Measurements from ENCODE around the gene ERGIC3.
"Not testable (repeated sequence)": the region's sequence is repeated elsewhere in the genome, so short reads cannot be mapped to it uniquely, and the experiment has no call there.

The ERGIC3 gene

GRCh38 chr20:35510951-35511735 lies 30.7 kb upstream of the ERGIC3 start:
- TF ChIP-seq, protein P1, sequence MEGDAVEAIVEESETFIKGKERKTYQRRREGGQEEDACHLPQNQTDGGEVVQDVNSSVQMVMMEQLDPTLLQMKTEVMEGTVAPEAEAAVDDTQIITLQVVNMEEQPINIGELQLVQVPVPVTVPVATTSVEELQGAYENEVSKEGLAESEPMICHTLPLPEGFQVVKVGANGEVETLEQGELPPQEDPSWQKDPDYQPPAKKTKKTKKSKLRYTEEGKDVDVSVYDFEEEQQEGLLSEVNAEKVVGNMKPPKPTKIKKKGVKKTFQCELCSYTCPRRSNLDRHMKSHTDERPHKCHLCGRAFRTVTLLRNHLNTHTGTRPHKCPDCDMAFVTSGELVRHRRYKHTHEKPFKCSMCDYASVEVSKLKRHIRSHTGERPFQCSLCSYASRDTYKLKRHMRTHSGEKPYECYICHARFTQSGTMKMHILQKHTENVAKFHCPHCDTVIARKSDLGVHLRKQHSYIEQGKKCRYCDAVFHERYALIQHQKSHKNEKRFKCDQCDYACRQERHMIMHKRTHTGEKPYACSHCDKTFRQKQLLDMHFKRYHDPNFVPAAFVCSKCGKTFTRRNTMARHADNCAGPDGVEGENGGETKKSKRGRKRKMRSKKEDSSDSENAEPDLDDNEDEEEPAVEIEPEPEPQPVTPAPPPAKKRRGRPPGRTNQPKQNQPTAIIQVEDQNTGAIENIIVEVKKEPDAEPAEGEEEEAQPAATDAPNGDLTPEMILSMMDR (IDR thresholded peaks at IDR 0.05): no peak
- no peak for TF ChIP-seq ZFX (IDR thresholded peaks at IDR 0.05; ENCODE audit: borderline replicate concordance)
- H3K27ac ChIP-seq: no peak overlapping the region

DNA sequence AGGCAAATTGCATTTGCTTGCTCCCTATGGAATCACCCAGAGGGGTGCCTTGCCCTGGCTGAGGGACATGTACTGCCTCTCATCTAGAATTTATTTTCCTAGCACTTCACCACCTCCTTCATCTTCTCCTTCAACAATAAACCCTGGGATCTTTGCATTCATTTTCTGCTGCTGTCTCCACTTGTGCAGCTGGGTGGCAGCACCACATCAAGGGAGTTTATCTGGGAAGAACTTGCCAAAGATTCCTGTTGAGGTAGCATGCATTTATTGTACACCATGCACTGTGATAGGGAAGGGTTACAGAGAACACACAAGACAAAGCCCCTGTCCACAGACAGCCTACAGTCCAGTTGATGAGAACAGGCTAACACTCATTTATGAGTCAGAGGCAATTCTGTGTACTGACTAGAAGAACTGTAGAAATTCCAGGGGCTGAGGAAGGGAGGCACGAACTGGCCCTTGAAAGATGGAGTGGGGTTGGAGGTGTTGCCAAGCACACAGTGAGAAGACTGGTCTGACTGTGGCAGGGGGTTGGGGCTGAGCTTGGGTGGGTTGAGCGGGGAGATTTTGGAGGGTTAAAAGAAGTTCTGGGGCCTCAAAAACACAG lies 30.0 kb upstream of the ERGIC3 start:
- H3K27ac ChIP-seq: no peak overlapping the region
- TF ChIP-seq, protein P1 (IDR thresholded peaks at IDR 0.05): peak; percentile 65
- no peak for TF ChIP-seq ZFX (IDR thresholded peaks at IDR 0.05; ENCODE audit: borderline replicate concordance)

GRCh38 chr20:35514371-35514932 lies 27.4 kb upstream of the ERGIC3 start:
- TF ChIP-seq, protein P1 (IDR thresholded peaks at IDR 0.05): no peak
- no peak for TF ChIP-seq ZFX (IDR thresholded peaks at IDR 0.05; ENCODE audit: borderline replicate concordance)
- H3K27ac ChIP-seq: no peak overlapping the region

GRCh38 chr20:35515341-35515740 lies 26.5 kb upstream of the ERGIC3 start:
- H3K27ac ChIP-seq: no peak overlapping the region
- TF ChIP-seq, protein P1 (IDR thresholded peaks at IDR 0.05): no peak
- no peak for TF ChIP-seq ZFX (IDR thresholded peaks at IDR 0.05; ENCODE audit: borderline replicate concordance)

- no peak overlapping the region for H3K27ac ChIP-seq
- no peak for TF ChIP-seq ZFX (IDR thresholded peaks at IDR 0.05; ENCODE audit: borderline replicate concordance)
- TF ChIP-seq, protein P1 (IDR thresholded peaks at IDR 0.05): no peak
These were observed 25.8 kb upstream of the ERGIC3 start for GRCh38 chr20:35515949-35516645.

DNA sequence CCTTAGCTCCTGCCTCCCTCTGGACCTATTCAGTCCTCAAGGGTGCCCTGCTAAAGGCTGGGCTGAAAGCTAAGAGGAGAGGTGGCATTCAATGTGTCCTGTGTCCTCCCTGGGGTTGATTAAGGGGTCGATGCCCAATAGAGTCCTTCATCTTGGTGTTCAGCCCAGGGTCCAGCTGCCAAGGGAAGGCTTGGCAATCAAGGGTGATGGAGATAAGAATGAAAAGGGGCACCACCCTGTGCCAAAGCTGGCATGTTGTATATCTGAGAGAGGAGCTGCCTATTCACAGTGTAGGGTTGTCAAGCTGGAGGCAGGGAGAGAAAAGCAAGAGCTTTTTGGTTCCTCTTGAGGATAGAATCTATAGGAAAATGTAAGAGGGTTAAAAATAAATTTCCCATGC lies 24.8 kb upstream of the ERGIC3 start:
- TF ChIP-seq, protein P1 (IDR thresholded peaks at IDR 0.05): no peak
- no peak for TF ChIP-seq ZFX (IDR thresholded peaks at IDR 0.05; ENCODE audit: borderline replicate concordance)
- no peak overlapping the region for H3K27ac ChIP-seq

- H3K27ac ChIP-seq: not testable (repeated sequence)
These were observed 24.1 kb upstream of the ERGIC3 start for GRCh38 chr20:35517767-35518166.
